ENCODE data around the gene GPX2.

Gene GPX2

GRCh38 chr14:64939817-64940190 lies 2.7 kb downstream of the GPX2 start:
- Mint-ChIP-seq H3K27me3 (no peaks in the 10 kb centered on the region), H3K4me3 (no peak overlapping the region), H3K4me1 (ENCODE audit: low read depth) (peaks cover 19% of the 10 kb centered on the region), H3K9me3 (no peaks in the 10 kb centered on the region), H3K36me3 (ENCODE audit: low read depth) (peaks cover 87% of the 10 kb centered on the region), H3K27ac (no peak overlapping the region)
- intact Hi-C loops (cut with micrococcal nuclease): no loop called here

GRCh38 chr14:64938972-64939816 lies 3.4 kb downstream of the GPX2 start:
- Mint-ChIP-seq H3K4me3 (no peak overlapping the region), H3K4me1 (ENCODE audit: low read depth) (peaks cover 16% of the 10 kb centered on the region)
- intact Hi-C loops (cut with micrococcal nuclease): no loop called here

GRCh38 chr14:64937821-64938193 lies 4.7 kb downstream of the GPX2 start:
- intact Hi-C loops (cut with micrococcal nuclease): no loop called here
- Mint-ChIP-seq H3K36me3 (ENCODE audit: low read depth) (peaks cover 93% of the 10 kb centered on the region), H3K27me3 (no peaks in the 10 kb centered on the region), H3K9me3 (no peaks in the 10 kb centered on the region), H3K27ac (no peak overlapping the region), H3K4me1 (ENCODE audit: low read depth) (peaks cover 2% of the 10 kb centered on the region), H3K4me3 (no peak overlapping the region)

More at GRCh38 chr14:64938972-64939816, 3.4 kb downstream of the GPX2 start:
- no peak overlapping the region for H3K27ac Mint-ChIP-seq
- H3K9me3 Mint-ChIP-seq: no peaks in the 10 kb centered on the region
- H3K27me3 Mint-ChIP-seq: no peaks in the 10 kb centered on the region
- H3K36me3 Mint-ChIP-seq (ENCODE audit: low read depth): peaks cover 89% of the 10 kb centered on the region

GRCh38 chr14:64937171-64937820 lies 5.2 kb downstream of the GPX2 start:
- no peak overlapping the region for H3K27ac Mint-ChIP-seq
- H3K36me3 Mint-ChIP-seq (ENCODE audit: low read depth): peaks cover 95% of the 10 kb centered on the region
- no peaks in the 10 kb centered on the region for H3K9me3 Mint-ChIP-seq
- H3K4me1 Mint-ChIP-seq (ENCODE audit: low read depth): no peaks in the 10 kb centered on the region
- H3K4me3 Mint-ChIP-seq: no peak overlapping the region
- intact Hi-C loops (cut with micrococcal nuclease): no loop called here
- no peaks in the 10 kb centered on the region for H3K27me3 Mint-ChIP-seq

GRCh38 chr14:64935508-64935907 lies 7.0 kb downstream of the GPX2 start:
- Mint-ChIP-seq H3K9me3 (no peaks in the 10 kb centered on the region), H3K4me3 (no peak overlapping the region), H3K27me3 (no peaks in the 10 kb centered on the region), H3K36me3 (ENCODE audit: low read depth) (peaks cover 80% of the 10 kb centered on the region), H3K4me1 (ENCODE audit: low read depth) (no peaks in the 10 kb centered on the region), H3K27ac (no peak overlapping the region)
- intact Hi-C loops (cut with micrococcal nuclease): no loop called here

- H3K4me3 Mint-ChIP-seq: no peak overlapping the region
- H3K4me1 Mint-ChIP-seq (ENCODE audit: low read depth): no peaks in the 10 kb centered on the region
- intact Hi-C loops (cut with micrococcal nuclease): no loop called here
Measured at GRCh38 chr14:64934338-64934929, 8.1 kb downstream of the GPX2 start.

GRCh38 chr14:64932231-64932630 lies 10.3 kb downstream of the GPX2 start:
- intact Hi-C loops (cut with micrococcal nuclease): no loop called here
- no peaks in the 10 kb centered on the region for H3K9me3 Mint-ChIP-seq
- H3K27ac Mint-ChIP-seq: no peak overlapping the region
- no peaks in the 10 kb centered on the region for H3K4me1 Mint-ChIP-seq (ENCODE audit: low read depth)
- peaks cover 48% of the 10 kb centered on the region for H3K36me3 Mint-ChIP-seq (ENCODE audit: low read depth)
- H3K27me3 Mint-ChIP-seq: no peaks in the 10 kb centered on the region
- no peak overlapping the region for H3K4me3 Mint-ChIP-seq

More at GRCh38 chr14:64934338-64934929, 8.1 kb downstream of the GPX2 start:
- Mint-ChIP-seq H3K36me3 (ENCODE audit: low read depth) (peaks cover 70% of the 10 kb centered on the region), H3K9me3 (no peaks in the 10 kb centered on the region), H3K27me3 (no peaks in the 10 kb centered on the region), H3K27ac (no peak overlapping the region)

- peaks cover 45% of the 10 kb centered on the region for H3K36me3 Mint-ChIP-seq (ENCODE audit: low read depth)
- intact Hi-C loops (cut with micrococcal nuclease): no loop called here
Measured at GRCh38 chr14:64931123-64931522, 11.4 kb downstream of the GPX2 start.

GRCh38 chr14:64930085-64930843 lies 12.3 kb downstream of the GPX2 start:
- H3K4me3 Mint-ChIP-seq: no peak overlapping the region
- no peaks in the 10 kb centered on the region for H3K27me3 Mint-ChIP-seq
- H3K36me3 Mint-ChIP-seq (ENCODE audit: low read depth): peaks cover 47% of the 10 kb centered on the region
- intact Hi-C loops (cut with micrococcal nuclease): no loop called here
- H3K4me1 Mint-ChIP-seq (ENCODE audit: low read depth): no peaks in the 10 kb centered on the region
- no peak overlapping the region for H3K27ac Mint-ChIP-seq
- H3K9me3 Mint-ChIP-seq: no peaks in the 10 kb centered on the region

More at GRCh38 chr14:64931123-64931522, 11.4 kb downstream of the GPX2 start:
- Mint-ChIP-seq H3K9me3 (no peaks in the 10 kb centered on the region), H3K27ac (no peak overlapping the region), H3K4me1 (ENCODE audit: low read depth) (no peaks in the 10 kb centered on the region), H3K27me3 (no peaks in the 10 kb centered on the region), H3K4me3 (no peak overlapping the region)

GRCh38 chr14:64929014-64929359 lies 13.6 kb downstream of the GPX2 start:
- H3K36me3 Mint-ChIP-seq (ENCODE audit: low read depth): peaks cover 43% of the 10 kb centered on the region
- no peak overlapping the region for H3K4me3 Mint-ChIP-seq
- intact Hi-C loops (cut with micrococcal nuclease): no loop called here
- no peaks in the 10 kb centered on the region for H3K27me3 Mint-ChIP-seq
- H3K27ac Mint-ChIP-seq: no peak overlapping the region
- no peaks in the 10 kb centered on the region for H3K4me1 Mint-ChIP-seq (ENCODE audit: low read depth)
- H3K9me3 Mint-ChIP-seq: no peaks in the 10 kb centered on the region

GRCh38 chr14:64928239-64929013 lies 14.1 kb downstream of the GPX2 start:
- Mint-ChIP-seq H3K4me3 (no peak overlapping the region), H3K27ac (no peak overlapping the region), H3K9me3 (no peaks in the 10 kb centered on the region), H3K27me3 (no peaks in the 10 kb centered on the region), H3K4me1 (ENCODE audit: low read depth) (no peaks in the 10 kb centered on the region), H3K36me3 (ENCODE audit: low read depth) (peaks cover 43% of the 10 kb centered on the region)
- intact Hi-C loops (cut with micrococcal nuclease): no loop called here

- Mint-ChIP-seq H3K36me3 (ENCODE audit: low read depth) (peaks cover 30% of the 10 kb centered on the region), H3K4me1 (ENCODE audit: low read depth) (no peaks in the 10 kb centered on the region), H3K27ac (no peak overlapping the region), H3K9me3 (no peaks in the 10 kb centered on the region), H3K27me3 (no peaks in the 10 kb centered on the region), H3K4me3 (no peak overlapping the region)
- intact Hi-C loops (cut with micrococcal nuclease): no loop called here
Measured at GRCh38 chr14:64927031-64927430, 15.5 kb downstream of the GPX2 start.

GRCh38 chr14:64926398-64926995 lies 16.0 kb downstream of the GPX2 start:
- Mint-ChIP-seq H3K4me1 (ENCODE audit: low read depth) (no peaks in the 10 kb centered on the region), H3K4me3 (no peak overlapping the region), H3K9me3 (no peaks in the 10 kb centered on the region), H3K27me3 (no peaks in the 10 kb centered on the region), H3K36me3 (ENCODE audit: low read depth) (peaks cover 35% of the 10 kb centered on the region), H3K27ac (no peak overlapping the region)
- intact Hi-C loops (cut with micrococcal nuclease): no loop called here
